HepG2 (cell line): Measurements from ENCODE around the gene TRPM1.

Experiments
- GABPA ChIP-seq, 2 experiments: IDR thresholded peaks; 2 replicates each; pipeline ENCODE4 v1.6.1; 2011 to 2016; ENCODE audit warnings: low read depth in 2 of 2, low read length in 1 of 2, missing biosample characterization in 1 of 2, missing genetic modification characterization in 1 of 2
- HNRNPK ChIP-seq: fragments of 200-400 bp; formaldehyde crosslinking; IDR thresholded peaks from 2 replicates; pipeline ENCODE4 v1.6.1; 2018; ENCODE audit warnings: low read length, low read depth, moderate library complexity, mild to moderate bottlenecking; ENCODE audit not compliant: poor library complexity, severe bottlenecking
- JUND ChIP-seq: sonication (generic); formaldehyde crosslinking; IDR thresholded peaks from 2 replicates; pipeline ENCODE4 v1.8.0; 2022; ENCODE audit warnings: mild to moderate bottlenecking, missing genetic modification reagents
- PHF5A ChIP-seq: IDR thresholded peaks from one replicate; pipeline ENCODE4 v1.6.1; 2018; ENCODE audit warnings: low read depth, missing genetic modification reagents; ENCODE audit not compliant: unreplicated experiment
- POLR2AphosphoS5 ChIP-seq: IDR thresholded peaks from 2 replicates; pipeline ENCODE4 v1.6.1; 2012; ENCODE audit warnings: low read depth, low read length
- SALL2 ChIP-seq: sonication (generic); formaldehyde crosslinking; IDR thresholded peaks from 2 replicates; pipeline ENCODE4 v1.8.1; 2023; ENCODE audit warnings: mild to moderate bottlenecking, missing genetic modification reagents, inconsistent platforms
- ZBTB20 ChIP-seq: sonication (generic); formaldehyde crosslinking; IDR thresholded peaks from 2 replicates; pipeline ENCODE4 v1.8.1; 2023; ENCODE audit warnings: missing genetic modification reagents, low read depth, mild to moderate bottlenecking, borderline replicate concordance
- ZUFSP ChIP-seq: sonication (generic); formaldehyde crosslinking; IDR thresholded peaks from 2 replicates; pipeline ENCODE4 v1.9.0; 2021; ENCODE audit warnings: missing genetic modification reagents, mild to moderate bottlenecking, borderline replicate concordance
- TF ChIP-seq, protein P1 (sequence below): sonication (generic); formaldehyde crosslinking; IDR thresholded peaks from 2 replicates; pipeline ENCODE4 v1.4.0; 2020; ENCODE audit warnings: mild to moderate bottlenecking, missing genetic modification reagents
- TF ChIP-seq, protein P2 (sequence below): sonication (generic); formaldehyde crosslinking; IDR thresholded peaks from 2 replicates; pipeline ENCODE4 v1.4.0; 2020; ENCODE audit warnings: missing genetic modification reagents
- TF ChIP-seq, protein P3 (sequence below): sonication (generic); formaldehyde crosslinking; IDR thresholded peaks from 2 replicates; pipeline ENCODE4 v1.5.0; 2020; ENCODE audit warnings: mild to moderate bottlenecking, missing genetic modification reagents, moderate library complexity

GRCh38 chr15:30962079-30962478 is 139.4 kb downstream of the TRPM1 start:
- TF ChIP-seq PHF5A (CRISPR knock-in tag), result no peak
- no peak for TF ChIP-seq POLR2AphosphoS5
- no peak for TF ChIP-seq HNRNPK
- no peak for TF ChIP-seq GABPA (IDR thresholded peaks at IDR 0.05; ENCODE audit: low read depth, low read length)
- no peak for TF ChIP-seq GABPA (CRISPR knock-in tag; IDR thresholded peaks at IDR 0.05; ENCODE audit: low read depth)
- TF ChIP-seq, protein P1, sequence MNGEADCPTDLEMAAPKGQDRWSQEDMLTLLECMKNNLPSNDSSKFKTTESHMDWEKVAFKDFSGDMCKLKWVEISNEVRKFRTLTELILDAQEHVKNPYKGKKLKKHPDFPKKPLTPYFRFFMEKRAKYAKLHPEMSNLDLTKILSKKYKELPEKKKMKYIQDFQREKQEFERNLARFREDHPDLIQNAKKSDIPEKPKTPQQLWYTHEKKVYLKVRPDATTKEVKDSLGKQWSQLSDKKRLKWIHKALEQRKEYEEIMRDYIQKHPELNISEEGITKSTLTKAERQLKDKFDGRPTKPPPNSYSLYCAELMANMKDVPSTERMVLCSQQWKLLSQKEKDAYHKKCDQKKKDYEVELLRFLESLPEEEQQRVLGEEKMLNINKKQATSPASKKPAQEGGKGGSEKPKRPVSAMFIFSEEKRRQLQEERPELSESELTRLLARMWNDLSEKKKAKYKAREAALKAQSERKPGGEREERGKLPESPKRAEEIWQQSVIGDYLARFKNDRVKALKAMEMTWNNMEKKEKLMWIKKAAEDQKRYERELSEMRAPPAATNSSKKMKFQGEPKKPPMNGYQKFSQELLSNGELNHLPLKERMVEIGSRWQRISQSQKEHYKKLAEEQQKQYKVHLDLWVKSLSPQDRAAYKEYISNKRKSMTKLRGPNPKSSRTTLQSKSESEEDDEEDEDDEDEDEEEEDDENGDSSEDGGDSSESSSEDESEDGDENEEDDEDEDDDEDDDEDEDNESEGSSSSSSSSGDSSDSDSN (CRISPR knock-in tag), result no peak
- no peak for TF ChIP-seq JUND (CRISPR knock-in tag)
- TF ChIP-seq ZUFSP, result no peak
- TF ChIP-seq, protein P2, sequence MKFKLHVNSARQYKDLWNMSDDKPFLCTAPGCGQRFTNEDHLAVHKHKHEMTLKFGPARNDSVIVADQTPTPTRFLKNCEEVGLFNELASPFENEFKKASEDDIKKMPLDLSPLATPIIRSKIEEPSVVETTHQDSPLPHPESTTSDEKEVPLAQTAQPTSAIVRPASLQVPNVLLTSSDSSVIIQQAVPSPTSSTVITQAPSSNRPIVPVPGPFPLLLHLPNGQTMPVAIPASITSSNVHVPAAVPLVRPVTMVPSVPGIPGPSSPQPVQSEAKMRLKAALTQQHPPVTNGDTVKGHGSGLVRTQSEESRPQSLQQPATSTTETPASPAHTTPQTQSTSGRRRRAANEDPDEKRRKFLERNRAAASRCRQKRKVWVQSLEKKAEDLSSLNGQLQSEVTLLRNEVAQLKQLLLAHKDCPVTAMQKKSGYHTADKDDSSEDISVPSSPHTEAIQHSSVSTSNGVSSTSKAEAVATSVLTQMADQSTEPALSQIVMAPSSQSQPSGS, result no peak
- TF ChIP-seq, protein P3, sequence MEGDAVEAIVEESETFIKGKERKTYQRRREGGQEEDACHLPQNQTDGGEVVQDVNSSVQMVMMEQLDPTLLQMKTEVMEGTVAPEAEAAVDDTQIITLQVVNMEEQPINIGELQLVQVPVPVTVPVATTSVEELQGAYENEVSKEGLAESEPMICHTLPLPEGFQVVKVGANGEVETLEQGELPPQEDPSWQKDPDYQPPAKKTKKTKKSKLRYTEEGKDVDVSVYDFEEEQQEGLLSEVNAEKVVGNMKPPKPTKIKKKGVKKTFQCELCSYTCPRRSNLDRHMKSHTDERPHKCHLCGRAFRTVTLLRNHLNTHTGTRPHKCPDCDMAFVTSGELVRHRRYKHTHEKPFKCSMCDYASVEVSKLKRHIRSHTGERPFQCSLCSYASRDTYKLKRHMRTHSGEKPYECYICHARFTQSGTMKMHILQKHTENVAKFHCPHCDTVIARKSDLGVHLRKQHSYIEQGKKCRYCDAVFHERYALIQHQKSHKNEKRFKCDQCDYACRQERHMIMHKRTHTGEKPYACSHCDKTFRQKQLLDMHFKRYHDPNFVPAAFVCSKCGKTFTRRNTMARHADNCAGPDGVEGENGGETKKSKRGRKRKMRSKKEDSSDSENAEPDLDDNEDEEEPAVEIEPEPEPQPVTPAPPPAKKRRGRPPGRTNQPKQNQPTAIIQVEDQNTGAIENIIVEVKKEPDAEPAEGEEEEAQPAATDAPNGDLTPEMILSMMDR (CRISPR knock-in tag), result no peak
- no peak for TF ChIP-seq SALL2 (CRISPR knock-in tag)
- no peak for TF ChIP-seq ZBTB20 (CRISPR knock-in tag)
